HG03045 (cell line): ENCODE results near the gene RCOR2.
A peak's percentile ranks its signal among the peaks of the same experiment; 100 is the strongest.

Experiments
- ATAC-seq: cut with Tn5 transposase; IDR thresholded peaks from one replicate; pipeline ENCODE4 v1.9.1; 2021; ENCODE audit warnings: mild to moderate bottlenecking, moderate library complexity; ENCODE audit not compliant: unreplicated experiment

RCOR2 gene

DNA sequence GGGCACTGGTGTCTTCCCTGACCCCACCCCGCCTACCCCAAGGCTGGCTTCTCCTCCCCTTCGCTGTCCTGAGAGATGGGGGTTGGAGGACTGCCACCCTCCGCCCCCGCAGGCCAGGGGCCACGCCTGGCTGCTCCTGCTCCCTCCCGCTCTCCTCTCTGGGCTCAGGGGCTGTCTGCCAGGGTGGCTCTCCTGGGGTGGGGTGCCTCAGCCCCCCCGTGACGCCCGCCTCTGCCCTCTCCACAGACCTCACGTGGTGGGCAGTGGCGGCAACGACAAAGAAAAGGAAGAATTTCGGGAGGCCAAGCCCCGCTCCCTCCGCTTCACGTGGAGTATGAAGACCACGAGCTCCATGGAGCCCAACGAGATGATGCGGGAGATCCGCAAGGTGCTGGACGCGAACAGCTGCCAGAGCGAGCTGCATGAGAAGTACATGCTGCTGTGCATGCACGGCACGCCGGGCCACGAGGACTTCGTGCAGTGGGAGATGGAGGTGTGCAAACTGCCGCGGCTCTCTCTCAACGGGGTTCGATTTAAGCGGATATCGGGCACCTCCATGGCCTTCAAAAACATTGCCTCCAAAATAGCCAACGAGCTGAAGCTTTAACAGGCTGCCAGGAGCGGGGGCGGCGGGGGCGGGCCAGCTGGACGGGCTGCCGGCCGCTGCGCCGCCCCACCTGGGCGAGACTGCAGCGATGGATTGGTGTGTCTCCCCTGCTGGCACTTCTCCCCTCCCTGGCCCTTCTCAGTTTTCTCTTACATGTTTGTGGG lies 8.1 kb downstream of the RCOR2 start:
- ATAC-seq = no peak

DNA sequence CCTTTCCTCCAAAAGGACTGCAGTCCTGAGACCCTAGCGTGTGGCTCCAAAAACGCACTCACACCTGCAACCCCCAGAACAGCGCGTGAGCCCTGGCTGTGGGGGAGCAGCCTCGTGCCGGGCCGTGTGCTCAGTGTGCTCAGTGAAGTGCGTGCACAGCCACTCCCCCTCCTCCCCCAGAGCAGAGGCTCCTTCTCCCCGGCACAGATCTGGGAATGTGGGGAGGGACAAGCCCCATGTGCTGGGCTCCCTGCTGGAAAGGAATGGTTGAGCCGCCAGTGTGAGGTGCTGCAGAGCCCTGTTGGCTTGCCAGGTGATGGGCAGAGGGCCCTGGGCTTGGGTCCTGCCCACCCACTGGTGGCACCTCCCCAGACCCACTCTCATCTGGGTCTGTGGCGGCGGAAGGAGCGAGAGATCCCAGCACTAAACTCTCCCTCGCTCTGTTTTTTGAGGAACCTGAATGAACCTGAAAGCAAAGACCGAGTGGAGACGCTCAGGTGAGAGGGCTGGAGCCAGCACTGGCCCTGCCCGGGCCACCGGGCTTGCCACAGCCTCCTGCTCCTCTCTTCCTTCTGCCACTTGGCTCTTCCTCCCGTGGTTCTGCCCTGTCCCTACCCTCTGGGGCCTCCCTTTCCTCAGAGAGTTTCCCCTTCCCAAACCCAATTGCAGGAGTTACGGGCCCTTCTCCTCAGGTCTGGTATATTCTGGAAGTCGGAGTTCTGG lies 9.0 kb downstream of the RCOR2 start:
- no peak for ATAC-seq

DNA sequence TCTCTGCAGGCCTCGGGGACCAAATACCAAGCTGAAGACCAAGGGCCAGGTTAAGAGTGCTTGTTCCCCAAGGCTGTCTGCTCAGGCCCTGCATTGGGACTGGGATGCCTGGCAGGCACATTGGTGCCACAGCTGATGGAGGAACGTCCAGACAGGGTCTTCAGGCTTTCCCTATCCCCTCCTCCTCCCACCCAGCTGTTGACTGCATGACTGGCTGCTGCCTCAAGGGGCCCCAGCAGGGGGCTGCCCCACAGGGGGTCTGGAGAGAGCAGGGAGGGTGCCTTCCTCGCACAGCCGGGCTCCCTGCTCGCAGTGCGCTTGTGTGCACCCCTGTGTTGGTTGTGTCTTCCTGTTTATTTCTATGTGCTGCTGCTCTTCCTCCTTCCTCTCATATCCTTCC lies 9.9 kb downstream of the RCOR2 start:
- ATAC-seq = no peak

- ATAC-seq = no peak
Measured at GRCh38 chr11:63906585-63906984, 10.4 kb downstream of the RCOR2 start.

GRCh38 chr11:63906087-63906486 lies 10.9 kb downstream of the RCOR2 start:
- ATAC-seq = no peak

DNA sequence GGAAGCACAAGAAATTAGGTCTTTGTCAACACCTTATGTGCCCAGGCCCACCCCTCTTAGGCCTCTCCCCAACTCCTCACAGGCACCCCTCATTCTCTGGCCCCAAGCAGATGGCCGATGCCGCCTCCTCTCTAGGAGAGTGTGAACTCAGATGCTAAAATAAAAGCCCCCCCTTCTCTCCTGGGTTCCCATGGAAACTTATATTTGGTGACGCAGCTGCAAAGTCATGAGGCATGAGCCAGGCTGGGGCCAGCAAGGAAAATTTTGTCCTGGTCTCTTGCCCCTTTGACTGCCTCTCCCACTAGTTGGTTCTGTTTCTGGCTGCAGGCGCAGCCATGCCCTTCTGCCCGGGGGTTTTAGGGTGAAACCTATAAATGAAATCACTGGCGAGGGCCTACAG lies 11.8 kb downstream of the RCOR2 start:
- ATAC-seq = no peak

DNA sequence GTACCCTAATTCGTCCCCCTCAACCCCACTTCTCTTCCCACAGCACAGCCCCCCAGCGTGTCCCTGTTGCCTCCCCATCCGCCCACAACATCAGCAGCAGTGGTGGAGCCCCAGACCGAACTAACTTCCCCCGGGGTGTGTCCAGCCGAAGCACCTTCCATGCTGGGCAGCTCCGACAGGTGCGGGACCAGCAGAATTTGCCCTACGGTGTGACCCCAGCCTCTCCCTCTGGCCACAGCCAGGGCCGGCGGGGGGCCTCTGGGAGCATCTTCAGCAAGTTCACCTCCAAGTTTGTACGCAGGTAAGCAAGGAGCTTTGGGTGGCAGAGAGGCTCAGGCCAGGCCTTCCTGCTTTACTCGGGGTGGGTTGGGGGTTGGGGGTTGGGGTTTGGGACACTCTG lies 12.2 kb downstream of the RCOR2 start:
- ATAC-seq = no peak

GRCh38 chr11:63903884-63904283 lies 13.1 kb downstream of the RCOR2 start:
- no peak for ATAC-seq

- no peak for ATAC-seq
Measured at GRCh38 chr11:63901660-63902059, 15.3 kb downstream of the RCOR2 start.

GRCh38 chr11:63897459-63898146 lies 19.4 kb downstream of the RCOR2 start:
- ATAC-seq = no peak

DNA sequence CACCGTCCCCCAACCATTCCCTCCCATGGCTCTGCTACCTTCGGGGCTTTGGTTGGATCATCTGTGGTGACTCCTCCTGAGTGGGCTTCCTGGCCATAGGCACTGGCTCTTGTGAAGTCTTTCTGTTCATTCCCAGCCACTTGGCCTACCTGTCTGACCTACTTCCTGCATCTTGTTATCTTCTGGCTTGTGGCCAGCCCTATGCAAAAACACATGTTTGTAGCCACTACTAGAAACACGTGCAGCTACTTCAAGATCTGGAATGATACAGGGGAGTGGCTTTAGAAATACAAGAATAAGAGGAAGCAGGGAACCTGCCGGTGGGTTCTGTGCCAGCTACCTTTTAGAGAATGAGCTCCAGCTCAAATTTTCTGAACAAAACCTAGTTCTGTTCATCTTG lies 20.9 kb downstream of the RCOR2 start:
- no peak for ATAC-seq

- ATAC-seq = no peak
Measured at GRCh38 chr11:63893355-63893754, 23.6 kb downstream of the RCOR2 start.

- no peak for ATAC-seq
Measured at GRCh38 chr11:63892228-63892627, 24.7 kb downstream of the RCOR2 start.

- ATAC-seq = no peak
Measured at GRCh38 chr11:63890368-63890767, 26.6 kb downstream of the RCOR2 start.

- ATAC-seq = no peak
Measured at GRCh38 chr11:63889344-63889743, 27.6 kb downstream of the RCOR2 start.

DNA sequence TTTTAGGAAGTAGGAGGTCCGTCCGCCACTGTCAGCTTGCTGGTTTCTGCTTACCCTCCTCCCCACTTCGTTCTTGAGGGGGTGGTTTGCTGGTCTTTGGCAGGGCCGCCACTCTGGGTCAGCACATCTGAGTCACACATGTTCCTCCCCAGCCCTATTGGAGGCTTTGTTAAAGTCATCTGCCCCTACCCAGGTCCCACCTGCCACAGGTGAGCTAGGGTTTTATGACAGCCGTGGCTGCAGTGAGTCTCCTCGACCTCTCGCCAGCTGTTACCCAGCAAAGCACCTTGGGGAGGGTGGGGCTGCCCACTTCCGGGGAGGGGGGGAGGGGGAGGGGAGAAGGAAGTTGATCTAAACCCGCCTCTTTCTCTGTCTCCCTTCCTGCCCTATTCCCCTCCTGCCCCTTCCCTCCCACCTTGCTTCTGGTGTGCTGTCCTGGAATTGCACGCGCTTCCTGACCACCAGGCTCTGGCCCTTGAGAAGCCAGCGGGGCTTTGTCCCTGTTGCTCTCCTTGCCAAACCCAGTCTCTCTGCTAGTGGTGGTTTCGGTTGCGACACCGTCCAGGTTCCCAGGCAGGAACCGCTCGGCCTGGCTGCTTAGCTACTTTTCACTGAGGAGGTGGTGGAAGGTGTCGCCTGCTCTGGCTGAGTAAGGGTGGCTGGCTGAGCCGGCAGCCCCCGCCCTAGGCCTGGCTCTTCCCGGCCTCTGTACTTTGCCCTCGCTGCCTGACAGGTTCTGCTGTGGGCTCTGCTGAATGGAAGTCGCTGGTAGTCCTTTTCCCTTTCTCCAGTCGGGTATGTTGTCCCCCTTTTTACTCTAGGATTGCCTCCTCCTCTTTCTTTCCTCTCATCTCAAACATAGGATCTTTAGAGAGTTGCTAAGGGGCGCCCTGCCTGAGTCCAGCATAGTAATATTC lies 28.5 kb downstream of the RCOR2 start:
- ATAC-seq = peak; percentile 63

GRCh38 chr11:63887386-63887999 lies 29.5 kb downstream of the RCOR2 start:
- no peak for ATAC-seq

DNA sequence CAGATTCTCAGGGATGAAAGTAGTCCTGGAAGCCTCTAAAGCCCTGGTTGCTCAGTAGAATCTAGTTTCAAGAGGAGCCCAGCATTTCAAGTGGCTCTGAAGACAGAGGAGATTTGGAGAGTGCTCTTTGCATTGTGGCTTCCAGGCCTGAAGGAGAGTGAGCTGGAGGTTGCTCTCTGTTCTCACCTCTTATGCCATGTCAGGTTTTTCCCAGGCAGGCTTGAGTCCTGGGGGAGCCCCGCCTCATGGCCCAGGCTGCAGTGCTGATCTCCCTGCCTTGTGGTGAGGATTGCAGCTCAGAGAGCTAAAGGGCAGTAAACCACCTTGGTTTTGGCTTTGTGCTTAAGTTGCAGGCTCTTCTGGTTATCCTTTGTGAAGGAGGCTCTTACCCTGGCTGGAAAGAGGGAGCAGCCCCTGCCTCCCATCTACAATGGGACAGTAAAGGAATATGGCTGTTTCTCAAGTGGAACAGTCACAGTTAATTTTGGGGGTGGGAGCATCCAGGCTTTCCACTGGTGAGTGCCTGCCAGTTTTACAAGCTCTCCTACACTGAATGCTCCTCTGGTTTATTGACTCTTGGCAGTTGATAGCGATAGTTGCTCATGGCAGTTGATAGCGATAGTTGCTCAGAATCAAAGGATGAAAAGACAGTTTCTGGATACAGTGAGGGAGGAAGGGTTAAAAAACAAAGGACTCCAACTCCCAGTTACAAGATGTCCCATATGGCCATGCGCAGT lies 32.6 kb downstream of the RCOR2 start:
- ATAC-seq = no peak

DNA sequence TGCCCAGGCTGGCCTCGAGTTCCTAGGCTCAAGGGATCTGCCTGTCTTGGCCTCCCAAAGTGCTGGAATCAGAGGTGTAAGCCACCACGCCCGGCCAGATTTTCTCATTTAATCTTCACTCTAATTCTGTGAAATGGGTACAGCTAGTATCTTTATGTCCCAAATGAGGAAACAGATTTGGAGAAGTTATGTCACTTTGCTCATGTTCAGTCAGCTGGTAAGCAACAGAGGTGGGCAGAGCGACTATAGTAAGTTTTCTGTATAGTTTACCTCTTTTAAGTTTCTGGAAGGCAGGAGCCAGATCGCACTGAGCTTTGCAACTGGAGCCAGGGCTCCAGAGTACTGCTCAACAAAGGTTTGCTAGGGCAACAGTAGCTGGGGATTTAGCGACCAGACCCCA lies 33.2 kb downstream of the RCOR2 start:
- ATAC-seq = no peak
